ENCODE data around the gene SLC22A13. TPM values are rescaled to one million over a fixed set of nuclear protein-coding genes. Genes with fewer than 3 reads are reported as not detected.
"Not testable (repeated sequence)": the region's sequence is repeated elsewhere in the genome, so short reads cannot be mapped to it uniquely, and the experiment has no call there.

SLC22A13 gene, protein sequence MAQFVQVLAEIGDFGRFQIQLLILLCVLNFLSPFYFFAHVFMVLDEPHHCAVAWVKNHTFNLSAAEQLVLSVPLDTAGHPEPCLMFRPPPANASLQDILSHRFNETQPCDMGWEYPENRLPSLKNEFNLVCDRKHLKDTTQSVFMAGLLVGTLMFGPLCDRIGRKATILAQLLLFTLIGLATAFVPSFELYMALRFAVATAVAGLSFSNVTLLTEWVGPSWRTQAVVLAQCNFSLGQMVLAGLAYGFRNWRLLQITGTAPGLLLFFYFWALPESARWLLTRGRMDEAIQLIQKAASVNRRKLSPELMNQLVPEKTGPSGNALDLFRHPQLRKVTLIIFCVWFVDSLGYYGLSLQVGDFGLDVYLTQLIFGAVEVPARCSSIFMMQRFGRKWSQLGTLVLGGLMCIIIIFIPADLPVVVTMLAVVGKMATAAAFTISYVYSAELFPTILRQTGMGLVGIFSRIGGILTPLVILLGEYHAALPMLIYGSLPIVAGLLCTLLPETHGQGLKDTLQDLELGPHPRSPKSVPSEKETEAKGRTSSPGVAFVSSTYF
- total RNA-seq (2014; rRNA removed; shearing (Covaris generic)): 0.34 TPM in 1 of 2 replicates, not detected in the other
- polyA plus RNA-seq (2015; cell fraction: cytosol; rRNA removed): not detected in 2 replicates
- 0.25 and 0.26 TPM in 2 replicates for polyA plus RNA-seq (2015; cell fraction: nucleus; rRNA removed)

DNA sequence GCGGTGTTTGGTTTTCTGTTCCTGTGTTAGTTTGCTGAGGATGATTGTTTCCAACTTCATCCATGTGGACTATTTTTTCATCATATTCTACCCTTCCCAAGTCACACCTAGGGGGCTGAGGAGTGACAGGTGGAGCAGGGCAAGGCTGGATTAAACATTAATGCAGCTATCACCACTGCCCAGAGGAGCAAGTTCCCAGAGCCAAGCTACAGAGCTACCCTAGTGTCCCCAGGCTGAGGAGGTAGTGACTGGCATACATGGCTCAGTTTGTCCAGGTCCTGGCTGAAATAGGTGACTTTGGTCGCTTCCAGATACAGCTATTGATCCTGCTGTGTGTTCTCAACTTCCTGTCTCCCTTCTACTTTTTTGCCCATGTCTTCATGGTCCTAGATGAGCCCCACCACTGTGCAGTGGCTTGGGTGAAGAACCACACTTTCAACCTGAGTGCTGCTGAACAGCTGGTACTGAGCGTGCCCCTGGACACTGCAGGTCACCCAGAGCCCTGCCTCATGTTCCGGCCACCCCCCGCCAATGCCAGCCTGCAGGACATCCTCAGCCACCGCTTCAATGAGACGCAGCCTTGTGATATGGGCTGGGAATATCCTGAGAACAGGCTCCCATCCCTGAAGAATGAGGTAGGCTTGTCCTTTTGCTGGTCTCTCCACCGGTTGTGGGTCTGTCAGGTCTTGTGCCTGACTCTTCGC is at the start of gene SLC22A13:
SLC22A13 (plus strand) TSS at position 209 of the 704 bp plus-strand sequence; CDS start at position 258, 49 bp downstream.
- DNase-seq (ENCODE audit: low read depth, low spot score): no peak
- in situ Hi-C loops (cut with HindIII; ENCODE audit: low pct_unique_long_range_greater_than_20kb, low sequenced_read_pairs): no loop called here

DNA sequence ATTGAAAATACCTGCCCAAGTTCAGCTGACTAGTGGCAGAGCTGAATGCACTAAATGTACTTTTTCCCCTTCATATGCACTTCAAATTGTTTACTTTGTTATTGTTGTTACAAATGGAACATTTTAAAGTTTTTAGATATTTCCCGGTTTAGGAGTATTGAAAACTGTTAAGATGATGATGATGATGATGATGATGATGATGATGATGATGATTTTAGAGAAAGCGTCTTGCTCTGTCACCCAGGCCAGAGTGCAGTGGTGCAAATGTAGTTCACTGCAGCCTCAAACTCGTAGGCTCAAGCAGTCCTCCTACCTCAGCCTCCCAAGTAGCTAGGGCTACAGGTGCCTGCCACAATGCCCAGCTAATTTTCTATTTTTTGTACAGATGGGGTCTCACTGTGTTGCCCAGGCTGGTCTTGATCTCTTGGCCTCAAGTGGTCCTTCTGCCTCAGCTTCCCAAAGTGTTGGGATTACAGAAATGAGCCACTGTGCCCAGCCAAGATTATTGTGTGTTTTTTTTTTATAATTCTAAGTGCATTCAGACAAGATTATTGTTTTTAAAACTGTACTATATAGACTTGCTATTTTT is 45.9 kb upstream of the SLC22A13 start:
- in situ Hi-C loops (cut with HindIII; ENCODE audit: low pct_unique_long_range_greater_than_20kb, low sequenced_read_pairs): no loop called here
- no peak for DNase-seq (ENCODE audit: low read depth, low spot score)

DNA sequence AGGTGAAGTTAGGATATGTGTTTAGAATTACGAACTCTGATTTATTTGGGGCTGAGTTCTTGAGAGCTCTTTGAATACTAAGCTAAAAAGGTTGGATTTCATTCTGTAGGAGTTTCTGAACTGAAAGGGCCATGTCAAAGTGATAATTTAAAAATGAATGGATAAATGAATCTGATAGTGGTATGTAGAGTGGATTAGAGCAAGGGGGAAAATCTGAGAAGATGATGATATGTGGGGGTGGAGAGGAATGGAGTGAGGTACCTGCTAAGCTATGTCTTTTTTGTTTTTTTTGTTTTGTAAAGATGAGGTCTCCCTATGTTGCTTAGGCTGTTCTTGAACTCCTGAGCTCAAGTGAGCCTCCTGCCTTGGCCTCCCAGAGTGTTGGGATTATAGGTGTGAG is 44.6 kb upstream of the SLC22A13 start:
- no peak for DNase-seq (ENCODE audit: low read depth, low spot score)
- in situ Hi-C loops (cut with HindIII; ENCODE audit: low pct_unique_long_range_greater_than_20kb, low sequenced_read_pairs): no loop called here

DNA sequence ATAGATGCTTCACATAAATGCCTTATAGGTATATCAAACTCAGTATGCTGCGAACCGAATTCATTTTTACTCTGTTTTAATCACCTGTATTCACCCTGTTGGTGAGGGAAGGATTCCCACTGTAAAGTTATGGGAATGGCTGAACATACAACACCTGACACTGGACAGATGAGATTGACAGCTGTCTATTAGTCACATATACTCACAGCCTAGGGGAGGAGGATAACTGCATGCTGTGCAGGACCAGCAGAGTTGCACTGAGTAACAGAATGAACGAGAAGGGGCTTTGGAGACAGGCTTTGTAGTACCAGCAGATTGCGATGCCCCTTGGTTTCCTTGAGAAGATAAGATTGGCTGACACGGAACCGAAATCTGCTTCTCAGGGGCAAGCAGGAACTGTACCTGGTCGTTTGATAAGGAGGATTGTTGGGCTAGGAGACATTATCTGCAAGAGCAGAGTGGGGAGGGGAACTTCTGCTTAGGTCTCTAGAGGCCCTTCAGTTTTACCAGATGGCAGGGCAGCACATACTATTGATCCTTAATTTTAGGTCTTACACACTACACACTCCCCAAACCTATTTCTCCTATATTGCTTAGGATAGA is 43.5 kb upstream of the SLC22A13 start:
- DNase-seq (ENCODE audit: low read depth, low spot score): no peak
- in situ Hi-C loops (cut with HindIII; ENCODE audit: low pct_unique_long_range_greater_than_20kb, low sequenced_read_pairs): no loop called here

DNA sequence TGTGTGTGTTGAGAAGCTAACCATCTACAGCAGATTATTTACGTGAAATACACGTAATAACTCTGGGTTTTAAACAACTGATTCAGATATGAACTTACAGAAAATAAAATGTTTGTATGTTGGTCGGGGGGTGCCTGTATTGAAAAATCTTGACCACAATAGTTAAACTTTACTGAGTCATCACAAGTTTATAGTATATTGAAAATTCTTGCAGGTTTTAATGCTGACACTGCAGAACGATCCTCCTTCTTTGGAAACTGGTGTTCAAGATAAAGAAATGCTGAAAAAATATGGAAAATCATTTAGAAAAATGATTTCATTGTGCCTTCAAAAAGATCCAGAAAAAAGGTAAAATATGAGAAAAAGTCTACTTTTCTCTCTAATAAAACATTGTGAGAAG is 41.3 kb upstream of the SLC22A13 start:
- DNase-seq (ENCODE audit: low read depth, low spot score): no peak
- in situ Hi-C loops (cut with HindIII; ENCODE audit: low pct_unique_long_range_greater_than_20kb, low sequenced_read_pairs): no loop called here

DNA sequence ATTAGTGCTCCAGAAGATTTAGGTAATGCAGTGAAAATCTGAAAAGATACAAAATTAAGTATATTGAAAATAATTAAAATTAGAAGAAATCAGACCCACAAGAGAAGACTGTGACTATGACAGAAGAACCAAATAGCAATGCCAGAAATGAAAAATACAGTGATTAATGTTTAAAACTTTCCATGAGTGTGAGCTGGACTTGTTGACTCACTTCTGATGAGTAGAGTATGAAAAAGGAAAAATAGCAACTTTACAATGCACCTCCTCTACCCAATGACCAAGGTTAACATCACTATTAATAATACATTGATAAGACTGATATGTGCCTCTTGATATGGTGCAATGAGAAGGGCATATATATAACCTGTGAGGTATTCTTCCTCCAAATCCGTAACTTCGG is 39.3 kb upstream of the SLC22A13 start:
- no peak for DNase-seq (ENCODE audit: low read depth, low spot score)
- in situ Hi-C loops (cut with HindIII; ENCODE audit: low pct_unique_long_range_greater_than_20kb, low sequenced_read_pairs): no loop called here

DNA sequence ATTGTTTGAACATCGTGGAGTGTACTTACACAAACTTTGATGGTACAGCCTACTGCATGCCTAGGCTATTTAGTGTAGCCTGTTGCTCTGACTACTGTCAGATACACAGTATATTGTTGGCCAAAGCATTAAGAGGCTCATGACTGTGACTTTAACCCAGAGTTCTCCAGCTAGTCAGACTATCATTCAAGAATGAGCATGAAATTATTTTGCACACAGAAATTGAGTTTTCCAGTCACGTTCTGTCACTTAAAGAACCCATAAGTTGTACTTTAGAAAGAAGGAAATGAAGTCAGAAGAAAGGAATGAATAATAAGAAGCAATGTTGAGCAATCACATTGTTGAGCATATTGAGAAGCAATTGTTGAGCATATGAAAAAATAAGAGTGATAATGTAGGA is 37.6 kb upstream of the SLC22A13 start:
- in situ Hi-C loops (cut with HindIII; ENCODE audit: low pct_unique_long_range_greater_than_20kb, low sequenced_read_pairs): no loop called here
- no peak for DNase-seq (ENCODE audit: low read depth, low spot score)

DNA sequence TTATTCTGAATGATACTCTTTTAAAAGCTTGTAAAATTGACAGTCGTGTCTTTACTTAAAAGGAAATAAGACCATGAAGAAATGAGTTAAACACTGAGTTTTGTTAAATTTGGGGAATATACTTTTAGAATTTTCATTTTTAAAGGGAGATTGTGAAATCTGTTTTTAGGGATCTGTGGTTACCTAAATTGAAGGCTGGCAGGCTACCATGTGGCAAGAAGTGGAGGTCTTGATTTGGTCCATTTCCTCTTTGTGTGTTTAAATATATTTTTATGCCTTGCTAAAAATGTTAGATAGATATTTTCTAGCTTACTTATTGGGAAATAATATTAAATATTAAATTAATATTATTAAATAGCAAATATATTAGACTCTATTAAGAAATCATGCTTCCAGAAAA is 36.6 kb upstream of the SLC22A13 start:
- DNase-seq (ENCODE audit: low read depth, low spot score): no peak
- in situ Hi-C loops (cut with HindIII; ENCODE audit: low pct_unique_long_range_greater_than_20kb, low sequenced_read_pairs): no loop called here

DNA sequence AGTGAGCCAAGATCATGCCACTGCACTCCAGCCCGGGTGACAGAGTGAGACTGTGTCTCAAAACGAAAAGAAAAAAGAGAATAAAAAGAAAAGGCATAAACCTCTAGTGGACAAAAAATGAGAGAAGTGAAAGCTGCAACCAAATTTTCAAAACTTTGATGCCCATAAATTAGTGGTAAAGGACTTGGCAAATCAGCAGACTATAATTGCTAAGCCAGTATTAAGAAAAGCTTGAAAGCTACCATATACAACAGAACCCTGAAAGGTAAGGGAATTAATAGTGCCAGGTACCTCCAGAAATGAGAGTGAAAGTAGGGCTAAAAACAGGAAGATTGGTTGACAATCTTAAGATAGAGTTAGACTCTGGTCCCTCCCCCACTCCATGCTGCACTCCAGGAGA is 32.9 kb upstream of the SLC22A13 start:
- in situ Hi-C loops (cut with HindIII; ENCODE audit: low pct_unique_long_range_greater_than_20kb, low sequenced_read_pairs): no loop called here
- no peak for DNase-seq (ENCODE audit: low read depth, low spot score)

DNA sequence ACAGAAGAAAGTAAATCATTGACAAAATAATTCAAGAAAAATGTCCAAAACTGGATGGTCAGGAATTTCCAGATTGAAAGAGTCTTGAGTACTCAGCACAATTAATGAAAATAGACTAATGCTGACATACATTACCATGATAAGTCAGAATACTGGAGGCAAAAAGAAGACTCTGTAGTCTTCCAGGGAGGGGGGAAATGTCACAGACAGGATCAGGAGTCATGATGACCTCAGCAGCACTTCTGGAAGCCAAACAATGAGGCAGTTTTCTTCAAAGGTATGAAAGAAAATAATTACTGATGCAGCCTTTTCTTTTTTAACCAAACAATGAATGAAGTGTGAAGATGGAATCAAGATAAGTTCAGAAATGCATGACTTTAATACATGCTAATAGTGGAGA is 30.1 kb upstream of the SLC22A13 start:
- DNase-seq (ENCODE audit: low read depth, low spot score): peak; percentile 79
- in situ Hi-C loops (cut with HindIII; ENCODE audit: low pct_unique_long_range_greater_than_20kb, low sequenced_read_pairs): no loop called here

DNA sequence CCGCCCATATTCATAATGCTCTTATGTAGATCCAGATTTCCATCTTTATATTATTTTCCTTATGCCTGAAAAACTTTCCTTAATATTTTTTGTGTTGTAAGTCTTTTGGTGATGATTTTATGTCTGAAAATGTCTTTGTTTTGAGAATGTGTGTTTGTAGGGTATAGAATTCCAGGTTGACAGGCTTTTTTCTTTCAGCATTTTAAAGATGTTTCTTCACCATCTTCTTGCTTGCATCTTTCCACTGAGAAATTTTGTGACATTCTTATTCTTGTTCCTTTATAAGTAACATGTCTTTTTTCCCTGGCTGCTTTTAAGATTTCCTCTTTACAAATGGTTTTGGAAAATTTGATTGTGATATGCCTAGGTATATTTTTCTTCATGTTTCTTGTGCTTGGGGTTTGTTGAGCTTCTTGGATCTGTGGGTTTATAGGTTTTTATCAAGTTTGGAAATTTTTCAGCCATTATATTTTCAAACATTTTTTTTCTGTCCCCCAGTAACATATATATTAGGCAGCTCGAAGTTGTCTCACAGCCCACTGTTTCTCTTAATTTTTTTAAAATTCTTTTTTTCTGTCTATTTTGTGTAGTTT is 27.1 kb upstream of the SLC22A13 start:
- in situ Hi-C loops (cut with HindIII; ENCODE audit: low pct_unique_long_range_greater_than_20kb, low sequenced_read_pairs): no loop called here
- DNase-seq (ENCODE audit: low read depth, low spot score): no peak

DNA sequence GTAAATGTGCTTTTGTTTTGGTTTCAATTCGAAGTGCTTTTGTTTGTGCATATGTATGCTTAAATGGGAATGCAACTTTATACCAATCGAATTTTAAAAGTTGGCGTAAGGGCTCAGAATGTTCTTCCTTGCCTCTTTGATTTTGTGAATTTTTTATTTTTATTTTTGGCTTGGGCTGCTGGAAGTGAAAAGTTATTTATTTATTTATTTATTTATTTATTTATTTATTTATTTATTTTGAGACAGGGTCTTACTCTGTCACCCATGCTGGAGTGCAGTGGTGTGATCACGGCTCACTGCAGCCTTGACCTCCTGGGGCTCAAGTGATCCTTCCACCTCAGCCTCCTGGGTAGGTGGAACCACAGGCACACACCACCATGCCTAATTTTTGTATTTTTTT is 22.8 kb upstream of the SLC22A13 start:
- DNase-seq (ENCODE audit: low read depth, low spot score); in situ Hi-C loops (cut with HindIII; ENCODE audit: low pct_unique_long_range_greater_than_20kb, low sequenced_read_pairs): not testable (repeated sequence)

DNA sequence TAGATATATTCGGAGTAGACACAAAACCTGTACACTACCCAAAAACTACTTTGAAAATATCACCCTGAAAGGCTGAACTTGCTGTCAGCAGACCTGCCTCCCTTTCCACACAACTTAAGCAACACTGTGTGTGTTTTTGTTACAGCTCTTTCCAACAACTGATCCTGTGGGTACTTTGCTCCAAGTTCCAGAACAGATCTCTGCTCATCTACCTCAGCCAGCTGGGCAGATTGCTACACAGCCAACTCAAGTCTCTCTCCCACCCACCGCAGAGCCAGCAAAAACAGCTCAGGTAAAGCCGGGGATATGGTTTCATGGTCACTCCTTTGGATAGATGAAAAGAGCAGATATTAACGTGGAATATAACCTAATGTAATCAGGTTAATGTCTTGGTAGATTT is 19.7 kb upstream of the SLC22A13 start:
- in situ Hi-C loops (cut with HindIII; ENCODE audit: low pct_unique_long_range_greater_than_20kb, low sequenced_read_pairs): no loop called here
- no peak for DNase-seq (ENCODE audit: low read depth, low spot score)

DNA sequence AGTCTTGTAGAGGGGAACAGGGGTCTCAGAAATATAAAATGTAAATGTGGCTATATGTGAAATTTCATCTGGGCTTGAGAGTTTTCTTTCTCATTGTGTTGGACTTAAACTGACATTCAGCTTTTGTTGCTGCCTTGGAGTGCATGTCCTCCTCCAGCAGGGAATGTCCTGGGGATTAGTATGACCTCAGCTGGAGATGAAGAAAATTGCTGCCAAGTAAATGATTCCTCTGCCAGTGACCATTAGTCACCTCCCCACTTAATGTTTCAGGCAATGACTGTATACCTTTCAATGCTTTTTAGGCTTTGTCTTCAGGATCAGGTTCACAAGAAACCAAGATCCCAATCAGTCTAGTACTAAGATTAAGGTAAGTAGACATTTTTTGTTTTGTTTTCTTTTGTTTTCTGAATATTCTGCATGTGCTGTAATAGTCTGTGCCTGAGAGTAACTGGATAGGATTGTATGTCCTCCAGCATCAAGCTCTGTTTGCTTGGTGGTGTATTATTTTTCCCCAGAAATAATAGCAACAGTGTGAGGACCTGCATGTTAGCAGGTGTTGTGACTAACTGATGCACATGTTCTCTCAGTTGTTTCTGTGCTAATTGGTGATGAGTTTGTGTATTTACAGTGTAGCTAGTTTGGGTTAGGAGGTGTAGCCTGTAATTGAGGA is 18.1 kb upstream of the SLC22A13 start:
- DNase-seq (ENCODE audit: low read depth, low spot score): peak; percentile 58
- in situ Hi-C loops (cut with HindIII; ENCODE audit: low pct_unique_long_range_greater_than_20kb, low sequenced_read_pairs): no loop called here

DNA sequence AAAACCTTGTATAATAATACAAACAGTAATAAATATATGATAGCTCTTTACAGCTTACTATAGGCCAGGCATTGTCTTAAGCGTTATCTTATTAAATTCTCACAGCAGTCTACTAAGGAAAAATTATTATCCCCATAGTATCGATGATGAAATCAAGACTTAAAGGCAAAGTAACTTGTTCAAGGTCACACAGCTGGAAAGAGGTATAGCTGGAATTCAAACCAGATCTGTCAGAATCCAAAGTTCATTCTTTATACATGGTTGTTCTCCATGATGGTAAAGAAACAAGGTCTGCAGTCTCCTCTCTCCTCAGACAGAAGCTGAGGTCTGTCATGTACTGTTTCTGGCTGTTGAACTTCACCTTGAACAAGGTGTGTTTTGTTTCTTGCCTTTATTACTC is 15.4 kb upstream of the SLC22A13 start:
- in situ Hi-C loops (cut with HindIII; ENCODE audit: low pct_unique_long_range_greater_than_20kb, low sequenced_read_pairs): no loop called here

DNA sequence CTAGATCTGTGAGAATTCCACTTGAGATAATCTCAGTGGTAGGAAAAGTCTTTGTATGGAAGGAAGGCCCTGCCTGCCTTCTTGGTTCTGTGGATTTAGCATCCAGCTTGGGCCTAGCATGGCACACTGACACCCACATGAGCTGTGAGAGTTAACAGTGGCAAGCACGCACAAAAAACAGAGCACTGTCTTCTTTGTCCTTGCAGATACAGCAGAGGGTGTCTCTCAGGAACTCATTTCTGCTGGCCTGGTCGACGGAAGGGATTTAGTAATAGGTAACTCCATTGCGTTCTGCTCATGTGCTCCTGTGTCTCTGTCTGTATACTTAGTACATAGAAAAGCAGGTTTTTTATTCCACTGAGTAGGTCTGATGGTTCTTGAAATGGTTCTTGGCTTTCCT is 14.4 kb upstream of the SLC22A13 start:
- DNase-seq (ENCODE audit: low read depth, low spot score): no peak
- in situ Hi-C loops (cut with HindIII; ENCODE audit: low pct_unique_long_range_greater_than_20kb, low sequenced_read_pairs): no loop called here

More for the DNA sequence above, 15.4 kb upstream of the SLC22A13 start:
- no peak for DNase-seq (ENCODE audit: low read depth, low spot score)

DNA sequence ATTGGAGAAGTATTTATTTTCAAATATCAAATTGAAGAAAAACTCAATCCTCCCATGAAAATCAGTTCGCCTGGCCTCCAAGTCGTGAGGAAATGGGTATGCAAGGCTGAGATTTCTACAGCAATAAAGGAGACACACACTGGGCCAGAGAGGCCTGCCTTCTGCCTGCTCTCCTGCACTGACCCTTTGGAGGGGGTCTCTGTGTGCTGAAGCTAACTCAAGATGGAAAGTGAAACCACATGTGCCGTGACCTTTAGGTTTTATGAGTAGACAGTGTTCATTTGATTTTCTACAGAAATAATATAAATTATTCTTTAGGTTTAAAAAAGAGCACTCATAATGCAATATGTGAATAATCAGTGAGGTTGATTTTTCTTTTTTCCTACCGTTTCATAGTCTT is 11.9 kb upstream of the SLC22A13 start:
- in situ Hi-C loops (cut with HindIII; ENCODE audit: low pct_unique_long_range_greater_than_20kb, low sequenced_read_pairs): no loop called here
- DNase-seq (ENCODE audit: low read depth, low spot score): no peak

Data from SK-MEL-5 (cell line).